T-helper 1 cell treated with Interleukin-12 subunit alpha and Interleukin-12 subunit beta and Interleukin-4 antibody, amounts not matched to agents 30 μg/mL and 1 μg/mL, for 36 hours (primary cell): ENCODE measurements around the gene PPP1R1B.

Experiments used
- H3K27ac Mint-ChIP-seq: one replicate; pipeline ENCODE4 v1.8.0; 2021; ENCODE audit warnings: mild to moderate bottlenecking, mixed read lengths
- H3K27me3 Mint-ChIP-seq: one replicate; pipeline ENCODE4 v1.8.0; 2021; ENCODE audit warnings: low read depth, mixed read lengths
- H3K36me3 Mint-ChIP-seq: one replicate; pipeline ENCODE4 v1.8.0; 2021; ENCODE audit warnings: low read depth, mixed read lengths
- H3K4me1 Mint-ChIP-seq: one replicate; pipeline ENCODE4 v1.8.0; 2021; ENCODE audit warnings: low read depth, mixed read lengths
- H3K4me3 Mint-ChIP-seq: one replicate; pipeline ENCODE4 v1.8.0; 2021; ENCODE audit warnings: mild to moderate bottlenecking, moderate library complexity, mixed read lengths
- H3K9me3 Mint-ChIP-seq: one replicate; pipeline ENCODE4 v1.8.0; 2021; ENCODE audit warnings: mixed read lengths

The PPP1R1B gene

DNA sequence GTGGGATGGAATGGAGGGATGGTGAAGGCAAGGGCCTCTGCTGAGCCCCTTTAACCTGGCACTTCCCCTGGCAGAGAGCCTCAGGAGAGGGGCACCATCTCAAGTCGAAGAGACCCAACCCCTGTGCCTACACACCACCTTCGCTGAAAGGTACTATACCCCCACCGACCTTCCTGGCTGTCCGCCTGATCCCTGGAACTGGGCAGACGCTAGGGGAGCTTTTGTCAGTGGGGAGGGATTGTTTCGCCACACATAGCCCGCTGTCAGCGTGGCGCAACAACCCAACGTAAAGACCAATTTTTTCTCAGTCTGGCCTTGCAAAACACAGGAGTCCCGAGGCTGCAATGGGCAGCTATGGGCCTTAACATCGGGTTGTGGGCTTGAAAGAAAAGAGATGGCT is 3.1 kb downstream of the PPP1R1B start:
- Mint-ChIP-seq H3K36me3 (no peaks in the 10 kb centered on the region), H3K27ac (no peak overlapping the region), H3K27me3 (peaks cover 56% of the 10 kb centered on the region), H3K9me3 (no peaks in the 10 kb centered on the region), H3K4me3 (no peak overlapping the region), H3K4me1 (peaks cover 13% of the 10 kb centered on the region)

DNA sequence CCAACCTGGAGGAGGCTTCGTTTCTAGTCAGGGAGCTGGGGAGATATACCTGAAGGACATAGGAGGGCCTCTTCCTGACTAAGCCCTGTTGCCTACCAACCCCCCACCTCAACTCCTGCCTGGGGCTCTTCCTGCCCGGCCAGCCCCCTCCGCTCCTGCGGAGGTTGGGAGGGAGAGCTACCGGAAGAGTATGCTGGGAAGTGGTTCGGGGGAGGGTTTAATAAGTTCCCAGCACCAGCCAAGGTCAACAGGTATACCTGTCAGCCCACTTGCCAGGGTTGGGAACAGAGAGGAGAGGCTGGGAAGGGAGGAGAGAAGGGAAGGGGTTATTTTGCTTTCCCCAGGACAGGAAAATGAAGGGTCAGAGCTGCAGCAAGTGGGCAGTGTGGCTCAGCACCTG is 4.7 kb downstream of the PPP1R1B start:
- no peaks in the 10 kb centered on the region for H3K9me3 Mint-ChIP-seq
- no peak overlapping the region for H3K27ac Mint-ChIP-seq
- peaks cover 41% of the 10 kb centered on the region for H3K27me3 Mint-ChIP-seq
- no peak overlapping the region for H3K4me3 Mint-ChIP-seq
- no peaks in the 10 kb centered on the region for H3K36me3 Mint-ChIP-seq
- H3K4me1 Mint-ChIP-seq, result peaks cover 13% of the 10 kb centered on the region

DNA sequence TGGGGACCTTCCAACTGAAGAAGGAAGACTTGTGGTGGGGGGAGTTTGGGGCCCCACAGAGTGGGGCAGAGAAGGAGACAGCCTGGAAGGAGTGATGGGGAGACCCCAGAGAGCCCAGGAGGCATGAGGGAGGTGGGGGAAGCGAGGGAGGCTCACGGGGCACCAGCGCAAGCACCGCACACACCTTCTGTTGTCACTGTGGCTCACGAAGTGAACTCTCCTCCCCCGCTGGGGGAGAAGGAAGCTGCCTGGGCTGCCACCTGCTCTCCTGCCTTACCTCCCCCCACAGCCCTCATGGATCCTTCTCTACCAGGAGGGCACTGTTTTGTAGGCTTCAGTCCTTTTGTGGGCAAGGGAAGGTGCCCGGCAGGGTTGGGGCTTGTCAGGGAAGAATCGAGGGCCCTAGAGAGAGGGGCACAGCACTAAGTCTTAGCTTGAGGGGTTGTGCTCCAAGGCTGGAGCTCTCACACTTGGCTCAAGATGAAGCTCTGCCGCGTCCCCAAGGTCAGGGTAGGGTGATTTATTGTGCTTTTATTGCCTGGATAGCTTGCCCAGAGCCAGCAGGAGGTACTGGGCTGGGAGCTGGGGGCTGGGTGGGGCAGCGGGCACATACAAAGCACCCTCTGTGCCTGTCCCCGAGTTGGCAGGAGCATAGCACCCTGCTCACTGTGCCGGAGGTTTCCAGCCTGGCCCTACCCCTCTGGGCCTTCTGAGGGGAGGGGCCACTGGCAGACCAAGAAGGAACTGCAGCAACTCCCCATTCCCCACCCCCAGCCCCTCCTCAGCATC is 5.6 kb downstream of the PPP1R1B start:
- H3K4me3 Mint-ChIP-seq, result no peak overlapping the region

DNA sequence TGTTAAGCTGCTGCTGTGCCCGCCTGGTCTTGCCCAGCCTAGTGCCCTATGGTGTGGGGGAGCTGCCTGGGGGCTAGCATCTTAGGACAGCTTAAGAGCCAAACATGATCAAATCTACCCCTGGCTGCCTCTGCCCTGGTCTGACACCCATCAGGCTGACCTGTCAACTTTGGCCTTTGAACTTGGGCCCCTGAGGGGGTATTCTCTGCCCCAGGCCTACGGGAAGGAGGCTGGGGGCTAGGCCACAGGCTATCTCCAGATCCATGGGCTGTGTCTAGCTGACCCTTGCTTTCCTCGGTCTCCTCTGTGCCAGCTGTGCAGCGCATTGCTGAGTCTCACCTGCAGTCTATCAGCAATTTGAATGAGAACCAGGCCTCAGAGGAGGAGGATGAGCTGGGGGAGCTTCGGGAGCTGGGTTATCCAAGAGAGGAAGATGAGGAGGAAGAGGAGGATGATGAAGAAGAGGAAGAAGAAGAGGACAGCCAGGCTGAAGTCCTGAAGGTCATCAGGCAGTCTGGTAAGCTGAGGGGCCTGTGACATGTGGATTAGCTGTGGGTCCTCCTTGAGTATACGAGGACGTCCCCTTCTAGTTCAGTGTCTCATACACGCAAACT is 6.9 kb downstream of the PPP1R1B start:
- Mint-ChIP-seq H3K4me1 (peaks cover 26% of the 10 kb centered on the region), H3K36me3 (peaks cover 4% of the 10 kb centered on the region), H3K4me3 (no peak overlapping the region), H3K9me3 (no peaks in the 10 kb centered on the region), H3K27ac (no peak overlapping the region), H3K27me3 (peaks cover 22% of the 10 kb centered on the region)

More for the DNA sequence above, 5.6 kb downstream of the PPP1R1B start:
- Mint-ChIP-seq H3K9me3 (no peaks in the 10 kb centered on the region), H3K36me3 (no peaks in the 10 kb centered on the region), H3K4me1 (peaks cover 14% of the 10 kb centered on the region), H3K27me3 (peaks cover 35% of the 10 kb centered on the region), H3K27ac (no peak overlapping the region)

DNA sequence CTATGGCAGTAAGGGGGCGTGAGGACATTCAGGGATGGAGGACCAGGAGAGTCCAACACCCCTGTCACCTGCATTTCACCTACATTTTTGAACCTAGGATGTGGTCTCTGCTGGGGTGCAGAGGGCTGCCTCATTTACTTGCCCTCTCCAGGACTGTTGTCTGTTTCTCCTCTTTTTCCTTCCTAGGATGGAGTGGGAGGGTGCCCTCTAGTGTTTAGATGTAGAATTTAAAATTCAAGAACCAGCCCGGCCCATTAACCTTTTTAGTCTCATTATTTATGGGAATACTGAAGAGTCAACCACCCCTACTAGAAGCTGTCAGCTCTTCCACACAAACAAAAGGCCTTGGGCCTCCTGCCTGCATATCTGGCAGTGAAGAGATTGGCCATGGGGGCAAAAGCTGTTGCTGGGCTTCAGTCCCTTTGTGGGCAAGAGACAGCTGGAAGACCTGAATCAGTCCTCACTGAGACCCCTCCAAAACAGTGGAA is 7.7 kb downstream of the PPP1R1B start:
- no peak overlapping the region for H3K4me3 Mint-ChIP-seq
- peaks cover 32% of the 10 kb centered on the region for H3K4me1 Mint-ChIP-seq
- peaks cover 8% of the 10 kb centered on the region for H3K36me3 Mint-ChIP-seq

DNA sequence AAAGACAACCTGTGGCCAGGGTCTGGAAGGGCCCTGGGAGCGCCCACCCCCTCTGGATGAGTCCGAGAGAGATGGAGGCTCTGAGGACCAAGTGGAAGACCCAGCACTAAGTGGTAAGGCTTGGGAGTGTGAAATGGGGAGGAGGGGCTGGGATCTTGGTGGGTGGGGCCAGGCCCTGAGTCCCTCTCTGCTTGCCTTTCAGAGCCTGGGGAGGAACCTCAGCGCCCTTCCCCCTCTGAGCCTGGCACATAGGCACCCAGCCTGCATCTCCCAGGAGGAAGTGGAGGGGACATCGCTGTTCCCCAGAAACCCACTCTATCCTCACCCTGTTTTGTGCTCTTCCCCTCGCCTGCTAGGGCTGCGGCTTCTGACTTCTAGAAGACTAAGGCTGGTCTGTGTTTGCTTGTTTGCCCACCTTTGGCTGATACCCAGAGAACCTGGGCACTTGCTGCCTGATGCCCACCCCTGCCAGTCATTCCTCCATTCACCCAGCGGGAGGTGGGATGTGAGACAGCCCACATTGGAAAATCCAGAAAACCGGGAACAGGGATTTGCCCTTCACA is 8.9 kb downstream of the PPP1R1B start:
- Mint-ChIP-seq H3K4me3 (no peak overlapping the region), H3K4me1 (peaks cover 37% of the 10 kb centered on the region), H3K36me3 (peaks cover 8% of the 10 kb centered on the region), H3K27ac (no peak overlapping the region), H3K27me3 (peaks cover 12% of the 10 kb centered on the region), H3K9me3 (no peaks in the 10 kb centered on the region)

More for the DNA sequence above, 7.7 kb downstream of the PPP1R1B start:
- Mint-ChIP-seq H3K27ac (no peak overlapping the region), H3K27me3 (peaks cover 14% of the 10 kb centered on the region), H3K9me3 (no peaks in the 10 kb centered on the region)

DNA sequence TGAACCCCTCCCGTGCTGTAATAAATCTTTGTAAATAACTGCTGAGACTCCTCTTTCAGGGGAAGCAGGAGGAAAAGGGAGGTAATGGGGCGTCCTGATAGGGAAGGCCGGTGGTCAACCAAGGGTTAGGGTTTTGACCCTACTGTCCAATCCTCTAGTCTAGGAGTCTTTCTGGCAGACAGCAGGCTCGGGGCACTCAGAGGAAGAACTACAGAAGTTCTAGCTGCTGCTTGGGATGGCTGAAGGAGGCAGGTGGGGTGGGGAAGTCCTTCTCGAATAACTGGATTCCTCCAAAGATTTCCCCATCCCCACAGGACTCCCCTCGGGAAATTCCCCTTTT is 9.8 kb downstream of the PPP1R1B start:
- Mint-ChIP-seq H3K27me3 (peaks cover 4% of the 10 kb centered on the region), H3K36me3 (peaks cover 8% of the 10 kb centered on the region), H3K27ac (peak overlapping the region; percentile 29), H3K9me3 (no peaks in the 10 kb centered on the region), H3K4me1 (peaks cover 33% of the 10 kb centered on the region), H3K4me3 (peak overlapping the region; percentile 96)

DNA sequence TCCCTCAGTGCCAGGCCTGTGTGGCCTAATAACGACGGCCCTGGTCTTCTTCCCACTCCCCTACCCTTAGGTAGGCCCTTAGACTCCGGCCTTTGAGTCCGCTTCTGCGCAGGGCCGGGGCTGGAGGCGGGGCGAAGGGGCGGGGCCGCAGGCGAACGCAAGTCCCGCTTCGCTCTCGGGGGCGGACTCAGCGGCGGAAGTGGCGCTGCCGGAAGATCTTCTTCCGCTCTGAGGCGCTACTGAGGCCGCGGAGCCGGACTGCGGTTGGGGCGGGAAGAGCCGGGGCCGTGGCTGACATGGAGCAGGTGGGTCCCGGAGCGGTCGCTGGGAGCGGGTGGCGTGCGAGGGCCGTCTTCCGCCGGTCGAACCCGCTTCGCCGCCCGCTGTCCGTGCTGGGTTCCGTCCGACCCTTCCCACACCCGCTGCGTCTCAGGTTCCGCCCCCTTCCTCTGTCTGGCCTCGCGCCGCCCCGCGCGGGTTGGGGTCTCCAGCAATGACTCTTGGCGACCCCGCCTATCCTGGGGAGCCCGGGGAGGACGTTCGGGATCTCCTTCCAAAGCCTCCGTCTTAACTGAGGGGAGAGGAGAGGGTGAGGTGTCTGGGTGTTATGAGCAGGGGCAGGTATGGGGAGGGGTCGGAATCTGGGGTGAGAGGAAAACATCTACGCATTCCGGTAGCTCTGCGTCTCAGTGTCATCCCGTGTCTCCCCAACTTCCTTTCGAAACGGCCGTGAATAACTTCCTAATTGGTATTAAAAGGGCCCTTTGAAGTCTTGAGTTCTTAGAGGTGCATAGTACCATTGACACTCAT is 10.4 kb downstream of the PPP1R1B start, which contains the start of gene STARD3:
Gene STARD3 (plus strand): TSS at position 218 of the 810 bp plus-strand sequence. CDS start 16,388 bp downstream, outside the sequence.
- no peaks in the 10 kb centered on the region for H3K27me3 Mint-ChIP-seq
- H3K4me1 Mint-ChIP-seq, result peaks cover 32% of the 10 kb centered on the region
- H3K27ac Mint-ChIP-seq, result peak within 1 kb of the TSS; percentile 74
- no peaks in the 10 kb centered on the region for H3K9me3 Mint-ChIP-seq
- peaks cover 8% of the 10 kb centered on the region for H3K36me3 Mint-ChIP-seq
- H3K4me3 Mint-ChIP-seq, result peak within 1 kb of the TSS; percentile 96

DNA sequence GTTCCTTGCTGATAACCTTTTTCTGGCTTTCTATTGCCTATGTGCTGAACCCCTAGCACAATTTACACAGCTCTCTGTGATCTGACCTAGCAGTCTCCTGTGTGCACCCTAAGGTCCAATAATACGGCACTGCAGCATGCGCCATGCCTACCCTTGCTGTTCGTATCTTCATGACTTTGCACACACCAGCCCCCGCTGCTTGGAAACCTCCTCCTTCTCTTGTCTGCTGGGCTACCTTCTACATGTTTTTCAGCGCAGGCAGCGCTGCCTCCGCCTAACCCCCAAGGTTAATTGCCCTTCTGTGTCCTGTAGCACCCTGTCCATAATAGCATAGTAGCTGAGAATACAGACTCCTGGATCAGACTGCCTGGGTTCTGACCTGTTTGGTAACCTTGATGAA is 11.6 kb downstream of the PPP1R1B start:
- no peaks in the 10 kb centered on the region for H3K9me3 Mint-ChIP-seq
- H3K36me3 Mint-ChIP-seq, result peaks cover 8% of the 10 kb centered on the region
- no peaks in the 10 kb centered on the region for H3K27me3 Mint-ChIP-seq
- peak overlapping the region; percentile 96 for H3K4me3 Mint-ChIP-seq
- peaks cover 40% of the 10 kb centered on the region for H3K4me1 Mint-ChIP-seq
- H3K27ac Mint-ChIP-seq, result peak overlapping the region; percentile 58

DNA sequence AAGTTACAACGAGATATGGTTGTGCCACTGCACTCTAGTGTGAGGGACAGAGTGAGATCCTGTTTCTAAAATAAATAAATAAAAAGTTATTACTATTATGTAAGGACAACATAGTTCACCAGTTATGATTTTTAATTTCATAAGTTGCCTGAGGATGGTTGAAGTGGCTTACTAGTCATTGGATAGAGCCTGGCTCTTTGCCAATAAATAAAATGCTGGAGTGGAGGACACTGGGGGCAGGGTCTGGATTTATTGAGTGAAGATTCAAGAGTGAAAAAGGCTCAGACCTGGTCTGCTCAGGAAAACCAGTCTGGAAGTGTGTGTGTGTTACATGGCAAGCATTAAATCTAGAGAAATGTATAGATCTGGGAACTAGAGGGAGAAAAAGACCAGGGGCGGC is 12.3 kb downstream of the PPP1R1B start:
- H3K27ac Mint-ChIP-seq, result no peak overlapping the region

DNA sequence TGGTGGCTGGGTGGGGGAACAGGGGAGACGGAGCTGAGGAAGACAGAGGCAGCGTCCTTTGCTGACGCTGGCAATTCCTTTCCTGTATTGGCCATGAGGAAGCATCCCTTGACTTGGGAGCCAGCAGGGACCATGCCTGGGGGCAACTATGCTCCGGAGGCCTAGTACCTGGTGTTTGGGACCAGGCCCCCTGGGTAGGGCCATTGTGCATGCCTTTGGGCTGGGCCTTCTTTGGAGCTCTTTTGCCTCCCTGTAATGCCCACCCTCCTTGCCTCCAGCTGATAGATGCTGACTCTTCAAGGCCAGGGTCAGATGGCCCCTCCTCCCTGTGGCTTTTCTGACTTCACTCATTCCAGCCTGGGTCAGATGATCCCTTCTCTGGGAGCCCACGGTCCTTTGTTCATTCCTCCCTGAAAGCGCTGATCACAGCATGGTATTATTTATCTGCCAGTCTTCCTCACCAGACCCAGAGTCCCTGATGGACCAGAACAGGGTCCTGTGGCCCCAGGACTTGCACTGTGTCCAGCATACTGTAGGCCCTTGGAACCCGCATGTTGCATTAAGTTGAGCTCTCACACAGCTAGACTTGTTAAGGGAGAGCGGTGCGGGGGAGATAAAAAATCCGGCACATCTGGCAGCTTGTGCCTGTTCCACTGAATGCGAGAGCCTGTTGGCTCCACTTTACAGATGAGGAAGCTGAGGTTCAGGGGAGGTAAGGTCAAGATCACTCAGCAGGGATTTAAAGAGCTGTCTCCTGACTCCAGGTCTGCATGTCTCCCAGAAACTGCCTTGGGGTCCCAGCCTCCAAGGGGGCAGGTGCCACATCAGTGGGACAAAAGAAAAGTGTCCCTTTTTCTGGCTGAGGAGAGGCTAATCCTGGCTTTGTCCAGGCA is 13.1 kb downstream of the PPP1R1B start:
- Mint-ChIP-seq H3K27me3 (no peaks in the 10 kb centered on the region), H3K36me3 (peaks cover 11% of the 10 kb centered on the region), H3K9me3 (no peaks in the 10 kb centered on the region), H3K27ac (no peak overlapping the region), H3K4me1 (peaks cover 41% of the 10 kb centered on the region), H3K4me3 (no peak overlapping the region)

More for the DNA sequence above, 12.3 kb downstream of the PPP1R1B start:
- Mint-ChIP-seq H3K36me3 (peaks cover 11% of the 10 kb centered on the region), H3K4me1 (peaks cover 40% of the 10 kb centered on the region), H3K9me3 (no peaks in the 10 kb centered on the region), H3K27me3 (no peaks in the 10 kb centered on the region), H3K4me3 (no peak overlapping the region)

DNA sequence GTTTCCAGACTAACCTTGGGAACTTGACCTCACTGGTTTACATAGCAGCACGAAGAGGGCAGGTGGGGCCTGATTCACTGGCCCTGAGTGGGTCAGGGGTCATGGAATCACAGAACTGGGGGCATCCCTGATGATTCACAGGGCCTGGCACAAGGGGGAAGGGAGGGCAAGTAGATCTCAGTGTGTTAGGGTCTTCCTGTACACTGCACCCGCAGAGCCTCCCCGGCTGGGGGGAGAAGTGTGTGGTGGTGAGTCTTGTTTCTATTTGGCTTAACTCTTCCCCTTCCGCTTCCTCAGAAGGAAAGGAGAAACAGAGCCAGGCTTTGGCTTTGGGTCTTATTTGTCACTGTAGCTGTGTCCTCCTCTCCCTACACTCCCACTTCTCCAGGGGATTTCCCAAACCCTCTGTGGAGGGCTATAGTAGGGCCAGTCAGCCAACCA is 13.9 kb downstream of the PPP1R1B start:
- Mint-ChIP-seq H3K4me1 (peaks cover 41% of the 10 kb centered on the region), H3K4me3 (no peak overlapping the region), H3K9me3 (no peaks in the 10 kb centered on the region), H3K27me3 (no peaks in the 10 kb centered on the region), H3K36me3 (peaks cover 11% of the 10 kb centered on the region), H3K27ac (no peak overlapping the region)

DNA sequence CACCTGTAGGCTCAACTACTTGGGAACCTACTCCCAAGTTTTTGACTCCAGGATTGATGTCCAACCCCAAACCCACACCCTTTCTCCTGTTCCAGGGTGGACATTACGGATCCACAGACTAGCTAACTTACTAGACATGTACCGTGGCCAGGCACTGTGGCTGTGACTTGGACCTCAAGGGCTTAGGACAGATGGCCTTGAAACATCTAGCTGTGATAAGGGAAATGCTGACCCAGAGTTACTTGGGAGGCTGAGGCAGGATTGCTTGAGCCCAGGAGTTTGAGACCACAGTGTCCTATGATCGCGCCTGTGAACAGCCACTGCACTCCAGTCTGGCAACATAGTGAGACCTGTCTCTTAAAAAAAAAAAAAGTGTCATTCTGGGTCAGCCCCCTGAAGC is 14.3 kb downstream of the PPP1R1B start:
- H3K9me3 Mint-ChIP-seq, result no peaks in the 10 kb centered on the region
- peaks cover 40% of the 10 kb centered on the region for H3K4me1 Mint-ChIP-seq
- no peak overlapping the region for H3K4me3 Mint-ChIP-seq
- H3K27ac Mint-ChIP-seq, result no peak overlapping the region
- H3K27me3 Mint-ChIP-seq, result no peaks in the 10 kb centered on the region
- peaks cover 11% of the 10 kb centered on the region for H3K36me3 Mint-ChIP-seq
